Skeletal muscle cell (primary cell): ENCODE data around the gene ATL2.
"Not testable (repeated sequence)": the region's sequence is repeated elsewhere in the genome, so short reads cannot be mapped to it uniquely, and the experiment has no call there.

Source experiments
- DNase-seq: peaks from one replicate; pipeline ENCODE4 v3.0.0-alpha.2; 2010; ENCODE audit warnings: low read depth
- H3K4me3 ChIP-seq: 2 replicates; pipeline ENCODE4 v1.5.1; 2011; ENCODE audit warnings: low read depth, mild to moderate bottlenecking, control low read depth, low read length, moderate library complexity

ATL2 gene

DNA sequence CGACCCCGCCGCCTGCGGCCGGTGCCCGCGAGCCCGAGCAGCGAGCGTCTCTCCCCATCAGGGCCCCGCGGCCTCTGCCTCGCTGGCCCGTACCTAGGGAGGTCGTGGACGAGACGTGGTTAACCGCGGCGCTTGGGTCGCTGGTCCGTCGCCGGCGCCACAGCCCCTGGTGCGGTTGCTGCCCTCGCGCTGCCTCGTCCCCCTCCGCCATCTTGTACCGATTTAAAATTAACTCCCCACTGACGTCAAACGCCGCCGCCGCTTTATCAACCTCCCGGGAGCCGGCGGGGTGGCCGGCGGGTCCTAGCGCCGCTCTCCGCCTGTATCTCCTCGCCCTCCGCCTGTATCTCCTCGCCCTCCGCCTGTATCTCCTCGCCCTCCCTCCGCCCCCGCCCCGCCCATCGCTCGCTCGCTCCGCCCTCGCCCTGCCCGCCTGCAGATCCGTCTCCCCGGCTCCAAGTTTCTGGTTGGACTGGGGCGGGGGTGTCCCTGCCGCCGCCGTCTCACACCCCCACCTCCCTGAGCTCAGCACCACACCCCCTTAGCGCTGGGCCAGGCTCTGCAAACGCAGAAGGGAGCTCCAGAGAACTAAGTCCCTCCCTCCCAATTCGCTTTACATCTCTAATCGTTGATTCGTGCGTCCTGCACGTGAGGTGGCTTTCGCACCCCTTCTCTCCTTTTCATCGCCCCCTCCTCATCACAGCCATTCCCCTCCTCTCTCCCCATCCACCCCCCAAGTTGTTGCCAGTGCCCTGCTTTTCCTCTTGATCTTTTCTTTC, at the start of gene ATL2:
Gene ATL2 (minus strand): TSS at position 224 of the 779 bp plus-strand sequence. CDS start 13 bp downstream, at position 211.
- peak within 1 kb of the TSS; percentile 96 for H3K4me3 ChIP-seq
- DNase-seq, result peak; percentile 84

DNA sequence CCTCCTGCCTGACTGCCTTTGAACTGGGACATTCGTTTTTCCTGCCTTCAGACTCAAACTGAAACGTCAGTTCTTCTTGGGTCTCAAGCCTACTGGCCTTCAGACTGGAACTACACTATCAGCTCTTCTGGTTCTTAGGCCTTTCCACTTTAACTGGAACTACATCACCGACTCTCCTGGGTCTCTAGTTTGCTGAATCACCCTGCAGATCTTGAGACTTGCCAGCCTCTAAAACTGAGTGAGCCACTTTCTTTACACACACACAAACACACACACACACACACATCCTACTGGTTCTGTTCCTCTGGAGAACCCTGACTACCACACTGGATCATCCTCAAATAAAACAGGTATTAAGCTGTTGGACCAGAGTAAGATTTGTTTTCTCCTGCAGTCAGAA, 46.7 kb upstream of the ATL2 start:
- no peak for DNase-seq

DNA sequence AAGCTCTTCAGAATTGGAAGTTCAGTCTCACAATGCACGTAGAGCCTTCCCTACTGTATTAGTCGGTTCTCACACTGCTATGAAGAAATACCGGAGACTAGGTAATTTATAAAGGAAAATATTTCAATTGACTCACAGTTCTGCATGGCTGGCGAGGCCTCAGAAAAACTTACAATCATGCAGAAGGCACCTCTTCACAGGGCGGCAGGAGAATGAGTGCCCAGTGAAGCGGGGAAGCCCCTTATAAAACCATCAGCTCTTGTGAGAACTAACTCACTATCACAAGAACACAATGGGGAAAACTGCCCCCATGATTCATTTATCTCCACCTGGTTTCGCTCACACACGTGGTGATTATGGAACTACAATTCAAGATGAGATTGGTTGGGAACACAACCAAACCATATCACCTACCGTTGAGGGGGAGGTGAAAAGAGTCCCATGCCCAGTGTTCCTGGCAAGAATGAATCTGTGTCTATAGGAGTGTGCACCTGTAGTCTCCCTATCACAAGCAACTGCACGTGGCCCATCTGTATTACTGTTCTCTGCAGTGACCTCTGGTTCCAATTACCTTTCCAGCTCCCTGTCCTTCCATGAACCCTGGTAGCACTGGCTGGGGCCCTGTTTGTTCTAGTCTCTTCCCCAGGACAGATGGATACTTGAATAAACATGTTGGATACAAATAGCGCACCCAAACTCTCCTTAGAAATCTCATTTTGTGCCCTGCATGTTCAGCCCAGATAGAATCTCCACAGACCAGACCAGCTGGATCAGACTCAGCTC, 44.4 kb upstream of the ATL2 start:
- DNase-seq, result no peak
- no peak overlapping the region for H3K4me3 ChIP-seq

More for the DNA sequence above, 46.7 kb upstream of the ATL2 start:
- no peak overlapping the region for H3K4me3 ChIP-seq

DNA sequence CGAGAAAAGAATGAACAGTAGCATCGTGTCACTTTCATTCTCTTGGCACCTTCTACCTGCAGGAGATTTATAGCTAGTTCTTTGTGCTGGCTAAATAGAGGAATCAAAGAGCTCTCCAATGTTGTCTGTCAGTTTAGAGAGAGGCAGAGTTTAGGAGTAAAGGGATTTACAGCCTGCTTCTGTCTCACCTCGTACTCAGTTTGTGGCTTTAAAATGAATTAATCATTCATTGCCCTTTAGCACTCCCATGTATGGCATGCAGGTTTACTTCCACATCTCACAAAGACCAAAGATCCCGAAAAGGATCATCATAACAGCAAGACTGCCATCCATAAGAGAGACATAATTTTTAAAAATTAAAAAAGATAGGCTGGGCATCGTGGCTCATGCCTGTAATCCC, 42.4 kb upstream of the ATL2 start:
- no peak for DNase-seq
- H3K4me3 ChIP-seq, result no peak overlapping the region

DNA sequence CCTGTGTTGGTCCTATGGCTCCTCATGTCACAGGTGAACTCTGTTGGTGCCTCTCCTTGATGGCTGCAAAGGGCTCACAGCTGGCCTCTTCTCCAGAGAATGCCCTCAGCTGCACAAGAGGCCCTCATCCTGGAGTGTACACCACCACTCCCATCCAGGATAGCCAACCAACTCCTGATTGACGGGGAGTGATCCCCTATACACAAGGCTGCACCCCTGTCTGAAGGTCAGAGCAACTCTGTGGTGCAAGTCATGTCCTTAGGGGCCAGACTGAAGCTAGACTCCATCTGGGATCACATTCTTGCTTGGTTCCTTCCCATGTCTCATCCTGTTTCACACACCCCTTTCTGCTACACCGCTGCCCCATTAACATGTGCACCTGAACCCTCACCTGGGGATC, 41.7 kb upstream of the ATL2 start:
- no peak overlapping the region for H3K4me3 ChIP-seq
- DNase-seq, result no peak

DNA sequence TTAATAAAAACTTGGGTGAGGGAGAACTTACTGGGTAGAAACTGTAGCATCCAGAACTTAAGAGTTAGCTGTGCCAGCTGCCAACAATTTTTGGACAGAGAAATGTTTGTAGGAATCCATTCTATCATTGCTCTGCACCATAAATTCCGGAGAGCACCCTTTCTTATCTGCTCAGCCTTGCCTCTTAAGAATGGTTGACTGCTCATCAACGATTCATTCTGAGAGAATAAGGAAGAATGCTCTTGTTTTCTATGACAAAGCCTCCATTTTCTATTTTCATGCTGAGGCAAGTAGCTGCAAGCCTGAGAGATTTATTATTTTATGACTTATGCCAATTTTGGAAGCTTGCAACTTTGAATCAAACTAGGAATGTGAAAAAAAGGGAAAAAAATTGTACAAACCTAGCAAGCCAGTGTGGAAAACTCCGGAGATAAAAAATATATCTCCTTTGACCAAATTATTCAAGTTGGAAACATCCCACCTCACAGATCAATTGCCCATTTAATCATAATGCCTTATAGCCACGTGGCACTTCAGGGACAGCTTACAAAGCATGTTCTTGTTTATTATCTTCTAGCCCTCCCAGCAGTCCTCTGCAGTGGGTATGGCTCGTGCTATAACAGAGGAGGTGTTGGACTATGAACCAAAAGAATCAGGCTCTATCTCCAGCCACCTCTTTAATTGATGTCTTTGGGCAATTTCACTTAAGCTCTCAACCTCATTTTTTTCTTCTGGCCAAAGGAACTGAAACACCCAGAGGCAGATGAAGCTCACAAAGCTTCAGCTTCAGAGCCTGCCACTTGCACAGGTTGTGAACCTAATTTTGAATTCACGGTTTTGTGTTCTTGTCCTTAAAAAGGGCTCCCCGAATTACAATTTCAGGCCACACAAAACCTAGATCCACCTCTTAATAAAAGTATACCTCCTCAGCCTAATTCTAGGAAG, 40.9 kb upstream of the ATL2 start:
- H3K4me3 ChIP-seq, result no peak overlapping the region
- DNase-seq, result no peak

DNA sequence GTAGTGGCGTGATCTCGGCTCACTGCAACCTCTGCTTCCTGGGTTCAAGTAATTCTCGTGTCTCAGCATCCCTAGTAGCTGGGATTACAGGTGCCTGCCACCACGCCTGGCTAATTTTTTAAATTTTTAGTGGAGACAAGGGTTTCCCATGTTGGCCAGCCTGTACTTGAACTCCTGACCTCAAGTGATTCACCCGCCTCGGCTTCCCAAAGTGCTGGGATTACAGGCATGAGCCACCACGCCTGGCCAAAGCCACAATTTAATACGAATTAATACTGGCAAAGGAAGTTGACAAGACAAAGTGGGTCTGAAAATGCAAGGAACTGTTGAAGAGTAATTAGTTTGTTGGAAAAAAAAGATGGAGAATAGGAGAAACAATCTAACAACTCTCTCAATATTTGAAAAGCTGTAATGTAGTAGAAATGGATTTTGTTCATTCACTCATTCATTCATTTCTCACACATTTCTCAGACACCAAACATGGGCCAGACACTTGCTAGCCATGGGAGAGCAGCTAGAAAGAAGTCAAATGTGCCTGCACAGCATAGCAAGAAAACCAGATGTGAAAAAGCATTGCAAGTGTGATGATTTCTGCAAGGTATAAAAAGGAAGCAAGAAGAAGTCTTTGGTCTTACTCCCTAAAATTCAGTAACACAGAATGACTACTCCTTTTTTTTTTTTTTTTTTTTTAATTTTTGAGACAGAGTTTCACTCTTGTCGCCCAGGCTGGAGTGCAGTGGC, 39.4 kb upstream of the ATL2 start:
- H3K4me3 ChIP-seq, result no peak overlapping the region
- DNase-seq, result no peak

DNA sequence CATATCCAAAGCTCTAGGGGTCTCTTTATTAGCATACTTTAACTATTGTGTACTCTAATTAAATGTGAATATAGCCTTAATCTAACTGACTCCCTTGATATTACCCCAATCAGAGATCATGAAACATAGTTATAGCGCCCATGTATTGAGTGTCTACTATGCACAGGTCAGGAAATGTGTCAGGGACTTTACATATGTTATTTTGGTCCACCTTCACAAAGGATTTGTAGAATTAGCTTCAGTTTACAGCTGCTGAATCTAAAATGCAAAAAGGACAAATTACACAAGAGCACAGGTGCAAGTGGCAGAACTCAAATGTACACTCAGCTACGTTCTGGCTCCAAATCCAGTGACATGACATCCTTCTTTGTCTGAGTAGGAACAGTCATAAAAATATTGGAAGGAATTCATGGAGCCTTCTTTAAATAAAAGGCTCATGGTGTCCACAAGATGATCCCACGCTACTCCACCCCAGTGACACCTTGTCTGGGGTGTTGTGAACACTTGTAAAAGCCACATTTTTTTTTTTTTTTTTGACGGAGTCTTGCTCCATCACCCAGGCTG, 38.7 kb upstream of the ATL2 start:
- DNase-seq, result no peak

DNA sequence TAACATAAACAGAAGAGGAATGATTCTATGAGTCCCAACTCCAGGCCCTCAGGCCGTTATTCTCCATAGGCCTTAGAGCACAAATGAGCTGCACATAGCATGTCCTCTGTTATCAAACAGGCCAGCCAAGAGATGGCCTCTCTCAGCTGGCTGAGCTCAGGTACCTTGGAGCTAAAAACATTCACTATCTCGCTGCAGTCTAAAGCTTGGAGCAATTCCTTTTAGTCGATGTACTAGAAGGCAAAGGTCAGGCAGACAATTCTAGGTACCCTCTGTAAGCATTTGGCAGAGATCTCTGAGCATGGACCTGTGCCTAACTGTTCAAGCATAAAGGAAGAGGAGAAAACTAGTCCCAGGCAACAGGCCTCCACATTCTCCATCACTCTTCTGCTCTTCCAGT, 38.0 kb upstream of the ATL2 start:
- DNase-seq, result no peak
- H3K4me3 ChIP-seq, result no peak overlapping the region

More for the DNA sequence above, 38.7 kb upstream of the ATL2 start:
- H3K4me3 ChIP-seq, result no peak overlapping the region

DNA sequence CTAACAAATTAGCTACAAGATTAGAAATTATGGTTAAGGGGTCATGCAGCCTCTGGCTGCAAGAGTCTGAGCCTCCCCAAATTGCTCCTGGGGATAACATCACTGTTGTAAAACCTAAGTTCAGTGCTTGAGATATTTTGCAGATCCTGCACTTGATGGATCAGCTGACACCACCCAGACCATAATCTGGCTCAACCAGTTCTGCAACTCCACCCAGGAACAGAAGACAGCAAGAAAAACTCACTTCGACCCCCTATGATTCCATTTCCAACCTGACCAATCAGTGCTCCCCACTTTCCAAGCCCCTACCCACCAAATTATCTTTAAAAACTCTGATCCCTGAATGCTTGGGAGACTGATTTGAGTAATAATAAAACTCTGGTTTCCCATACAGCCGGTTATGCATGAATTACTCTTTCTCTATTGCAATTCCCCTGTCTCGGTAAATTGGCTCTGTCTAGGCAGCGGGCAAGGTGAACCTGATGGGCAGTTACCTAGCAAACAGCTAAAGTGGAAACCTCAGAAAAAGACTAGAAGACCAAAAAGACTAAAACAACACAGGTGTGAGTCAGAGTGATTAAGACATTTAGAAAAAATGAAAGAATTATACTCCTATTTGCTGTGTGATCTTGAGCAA, 35.3 kb upstream of the ATL2 start:
- H3K4me3 ChIP-seq, DNase-seq: not testable (repeated sequence)

DNA sequence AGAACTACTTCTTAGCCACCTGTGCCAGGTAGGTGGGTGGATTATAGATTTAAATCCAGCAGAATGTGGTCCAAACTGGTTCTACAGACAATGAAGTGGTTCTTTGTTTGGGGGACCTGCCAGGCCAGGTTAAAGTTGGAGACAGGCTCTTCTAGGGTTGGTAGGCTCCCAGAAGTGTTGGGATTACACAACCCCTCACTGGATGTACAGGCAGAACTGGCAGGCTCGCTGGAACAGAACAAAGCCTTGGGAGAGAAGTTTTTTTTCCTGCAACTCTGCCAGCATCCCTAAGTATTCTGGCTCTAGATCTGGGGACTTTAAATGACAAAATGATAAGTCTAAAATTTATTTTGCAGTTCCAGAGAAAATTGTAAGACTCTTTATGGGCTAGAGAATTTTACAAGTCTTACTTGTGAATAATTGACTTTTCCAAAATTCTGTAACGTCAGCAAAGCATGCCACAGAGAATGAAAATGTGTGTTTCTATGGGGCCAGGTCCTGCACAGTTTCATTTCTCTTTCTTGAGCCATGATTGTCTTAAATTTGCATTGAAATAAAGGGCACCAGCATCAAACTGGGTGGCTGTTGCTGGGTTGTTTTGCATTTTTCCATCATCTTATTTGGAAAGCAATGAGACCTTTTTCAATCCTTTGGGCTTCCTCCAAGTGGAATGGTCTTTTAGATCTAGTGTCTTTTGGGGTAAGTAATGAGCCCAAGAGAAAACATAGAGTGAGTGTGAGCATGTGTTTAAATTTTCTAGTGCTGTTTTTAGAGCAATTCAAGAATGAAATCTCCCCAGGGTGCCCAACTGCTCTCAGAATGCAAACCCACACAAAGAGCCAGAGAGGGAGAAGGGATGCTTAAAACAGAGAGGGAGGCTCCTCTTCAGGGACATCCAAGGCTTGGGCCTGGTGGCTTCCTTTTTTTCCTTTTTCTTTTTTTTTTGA, 32.4 kb upstream of the ATL2 start:
- DNase-seq, result no peak
- no peak overlapping the region for H3K4me3 ChIP-seq

DNA sequence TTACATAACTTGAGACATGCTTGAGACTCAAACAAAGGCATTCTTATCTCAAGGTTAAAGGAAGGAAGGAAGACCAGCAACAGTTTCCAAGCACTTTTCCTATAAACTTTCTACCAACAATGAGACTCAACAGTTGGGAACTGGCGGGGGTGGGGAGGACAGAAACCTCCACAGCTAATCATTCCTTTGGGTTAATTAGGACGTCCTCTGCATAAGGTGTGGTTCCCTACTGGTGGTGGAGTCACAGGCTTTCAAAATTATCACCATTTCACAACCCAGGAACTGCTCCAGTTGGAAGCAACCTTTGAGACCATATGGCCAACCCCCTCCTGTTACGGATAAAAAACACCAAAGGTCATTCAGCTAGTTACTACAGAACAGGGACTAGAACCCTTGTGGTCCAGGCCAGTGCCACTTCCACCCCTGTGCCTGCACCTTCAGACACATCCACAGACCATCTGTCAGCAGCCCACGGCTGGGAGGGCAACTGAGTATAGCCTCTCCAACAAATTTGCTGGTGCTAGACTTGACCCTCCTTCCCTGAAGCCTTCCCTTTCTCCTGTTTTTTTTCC, 30.1 kb upstream of the ATL2 start:
- no peak for DNase-seq
- H3K4me3 ChIP-seq, result no peak overlapping the region

DNA sequence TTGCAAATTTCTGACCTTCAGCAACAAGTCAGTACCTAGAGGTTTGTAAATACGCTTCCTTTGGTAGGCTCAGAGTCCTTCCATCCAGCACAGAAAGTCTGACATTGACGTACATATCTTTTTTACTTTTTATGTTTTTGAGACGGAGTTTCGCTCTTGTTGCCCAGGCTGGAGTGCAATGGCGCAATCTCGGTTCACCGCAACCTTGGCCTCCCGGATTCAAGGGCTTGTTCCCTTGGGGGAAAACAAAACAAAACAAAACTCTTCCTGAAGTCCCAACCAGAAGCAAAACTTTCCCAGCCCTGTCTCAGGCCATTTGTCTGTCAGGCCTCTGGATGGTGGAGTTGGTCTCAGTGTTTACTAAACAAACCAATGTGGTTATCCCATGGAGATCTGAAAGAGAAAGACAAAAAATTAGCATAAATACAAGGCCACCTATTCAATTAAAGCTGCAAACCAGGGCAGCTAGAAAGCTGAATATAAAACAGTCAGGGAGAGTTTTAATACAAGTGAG, 29.6 kb upstream of the ATL2 start:
- no peak overlapping the region for H3K4me3 ChIP-seq
- no peak for DNase-seq

DNA sequence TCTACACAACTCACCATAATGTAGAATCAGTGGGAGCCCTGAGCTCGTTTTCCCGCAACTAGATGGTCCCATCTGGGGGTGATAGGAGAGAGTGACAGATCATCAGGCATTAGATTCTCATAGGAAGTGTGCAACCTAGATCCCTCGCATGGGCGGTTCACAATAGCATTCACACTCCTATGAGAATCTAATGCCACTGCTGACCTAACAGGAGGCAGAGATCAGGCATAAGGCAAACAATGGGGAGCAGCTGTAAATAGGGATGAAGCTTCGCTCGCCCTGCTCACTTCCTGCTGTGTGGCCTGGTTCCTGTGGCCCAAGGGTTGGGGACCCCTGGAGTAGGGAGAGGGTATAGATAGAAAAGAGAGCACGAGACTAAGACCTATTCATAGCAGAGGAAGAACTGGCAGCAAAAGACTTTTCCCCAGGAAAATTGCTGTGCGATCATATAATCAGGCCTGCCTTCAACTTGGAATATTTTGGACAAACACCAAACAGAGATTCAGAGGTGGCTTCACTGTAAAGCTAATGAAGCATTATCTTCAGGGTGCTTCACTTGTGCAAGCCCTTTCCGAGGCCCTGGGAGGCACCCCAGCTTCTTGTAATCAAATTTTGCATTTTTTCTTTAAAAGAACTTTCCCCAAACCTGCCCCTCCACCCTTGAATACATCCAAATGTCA, 29.0 kb upstream of the ATL2 start:
- DNase-seq, result no peak
- H3K4me3 ChIP-seq, result no peak overlapping the region

DNA sequence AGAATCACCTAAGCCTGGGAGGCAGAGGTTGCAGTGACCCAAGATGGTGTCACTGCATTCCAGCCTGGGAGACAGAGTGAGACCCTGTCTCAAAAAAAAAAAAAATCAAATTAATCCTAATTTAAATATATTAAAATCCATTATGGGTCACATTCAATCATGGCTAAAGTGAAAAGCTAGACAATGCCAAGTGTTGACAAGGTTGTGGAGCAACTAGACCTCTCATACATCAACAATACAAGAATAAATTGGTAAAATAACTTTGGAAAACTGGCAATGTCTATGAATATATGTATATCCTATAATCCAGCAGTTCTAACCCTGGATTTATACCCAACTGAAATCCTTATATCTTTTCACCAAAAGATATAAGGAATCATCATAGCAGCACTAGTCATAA, 23.4 kb upstream of the ATL2 start:
- H3K4me3 ChIP-seq, result no peak overlapping the region
- DNase-seq, result no peak

DNA sequence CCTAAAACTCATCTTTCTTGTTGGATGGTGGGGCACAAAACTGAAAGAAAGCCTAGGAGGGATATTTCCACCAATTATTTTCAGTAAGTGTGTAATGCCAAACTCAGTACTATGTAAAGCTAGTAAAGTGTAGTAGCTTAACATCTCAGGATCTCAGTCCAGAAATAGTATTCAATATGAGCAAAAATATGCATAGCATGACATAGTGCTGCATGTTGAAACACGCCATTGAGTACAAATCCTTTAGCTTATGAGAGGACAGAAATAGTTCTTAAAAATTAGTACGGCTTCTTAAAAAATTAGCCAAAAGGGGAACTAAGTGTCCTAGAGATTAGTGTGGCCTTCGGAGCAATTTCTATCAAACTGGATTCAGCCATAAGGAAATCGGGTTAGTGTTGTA, 21.7 kb upstream of the ATL2 start:
- no peak for DNase-seq

More for the DNA sequence above, 21.7 kb upstream of the ATL2 start:
- no peak overlapping the region for H3K4me3 ChIP-seq
